HG03520 (cell line): Measurements from ENCODE around the gene CNPY2.

Source experiments
- ATAC-seq: cut with Tn5 transposase; IDR thresholded peaks from one replicate; pipeline ENCODE4 v1.9.1; 2021; ENCODE audit warnings: mild to moderate bottlenecking, moderate library complexity; ENCODE audit not compliant: unreplicated experiment

CNPY2 gene

GRCh38 chr12:56260380-56260779, 55.4 kb downstream of the CNPY2 start:
- no peak for ATAC-seq
